Transverse colon (tissue), 4 donors: Measurements from ENCODE around the gene GGPS1.

Experiments used
- POLR2A ChIP-seq: fragments of 450-650 bp; IDR thresholded peaks from one replicate; pipeline ENCODE4 v1.6.1; 2016; ENCODE audit warnings: antibody characterized with exemption, mild to moderate bottlenecking, moderate library complexity
- POLR2AphosphoS5 ChIP-seq, 3 donors: sonication (generic); formaldehyde crosslinking; IDR thresholded peaks; one replicate each; pipeline ENCODE4 v1.6.1; 2016; ENCODE audit warnings: antibody characterized with exemption in 3 of 3
- TF ChIP-seq, protein P1 (sequence below), 5 experiments: fragments of 200-600 bp in 3 of 5; fragments of 450-650 bp in 2 of 5; sonication (generic) in 3 of 5; IDR thresholded peaks; 1 replicate in 2 of 5; 2 replicates in 3 of 5; pipeline ENCODE4 v1.5.1; 2016 to 2017; ENCODE audit warnings: antibody characterized with exemption in 5 of 5, inconsistent platforms in 3 of 5, mild to moderate bottlenecking in 2 of 5, moderate library complexity in 1 of 5

DNA sequence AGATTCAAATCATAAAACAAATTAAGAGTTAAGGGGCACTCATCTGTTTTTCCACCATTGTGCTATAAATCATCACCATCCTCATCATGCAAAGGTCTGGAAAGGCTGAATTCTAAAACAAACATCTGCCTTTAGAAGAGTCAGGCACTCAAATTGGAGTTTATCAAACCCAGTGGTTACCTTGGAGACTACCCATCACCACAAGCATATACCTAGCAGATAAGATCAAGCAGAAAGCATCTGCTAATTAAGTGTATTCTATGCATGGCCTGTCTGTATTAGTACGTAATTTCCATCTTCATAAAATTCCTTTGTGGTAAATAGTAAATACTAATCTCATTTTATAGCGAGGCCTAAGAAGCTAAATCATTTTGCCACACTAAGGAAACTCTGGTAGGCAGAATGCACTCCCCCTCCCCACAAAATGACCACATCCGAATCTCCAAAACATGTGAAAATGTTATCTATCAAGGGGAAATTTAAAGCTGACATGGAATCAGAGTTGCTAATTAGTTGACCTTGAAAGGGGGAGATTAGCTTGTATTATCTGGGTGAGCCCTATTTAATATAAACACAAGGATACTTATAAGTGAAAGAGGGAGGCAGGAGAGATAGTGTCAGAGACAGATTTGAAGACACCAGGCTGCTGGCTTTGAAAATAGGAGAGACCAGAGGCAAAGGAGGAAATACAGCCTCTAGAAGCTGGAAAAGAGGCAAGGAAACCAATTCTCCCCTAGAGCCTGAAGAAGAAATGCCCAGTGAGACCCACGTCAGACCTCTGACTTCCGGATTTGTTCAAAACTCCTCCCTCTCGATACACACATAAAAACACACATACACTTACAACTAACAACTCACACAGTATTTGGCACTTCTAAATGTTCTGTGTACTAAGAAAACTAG, 23.6 kb upstream of the GGPS1 start:
- TF ChIP-seq, protein P1, sequence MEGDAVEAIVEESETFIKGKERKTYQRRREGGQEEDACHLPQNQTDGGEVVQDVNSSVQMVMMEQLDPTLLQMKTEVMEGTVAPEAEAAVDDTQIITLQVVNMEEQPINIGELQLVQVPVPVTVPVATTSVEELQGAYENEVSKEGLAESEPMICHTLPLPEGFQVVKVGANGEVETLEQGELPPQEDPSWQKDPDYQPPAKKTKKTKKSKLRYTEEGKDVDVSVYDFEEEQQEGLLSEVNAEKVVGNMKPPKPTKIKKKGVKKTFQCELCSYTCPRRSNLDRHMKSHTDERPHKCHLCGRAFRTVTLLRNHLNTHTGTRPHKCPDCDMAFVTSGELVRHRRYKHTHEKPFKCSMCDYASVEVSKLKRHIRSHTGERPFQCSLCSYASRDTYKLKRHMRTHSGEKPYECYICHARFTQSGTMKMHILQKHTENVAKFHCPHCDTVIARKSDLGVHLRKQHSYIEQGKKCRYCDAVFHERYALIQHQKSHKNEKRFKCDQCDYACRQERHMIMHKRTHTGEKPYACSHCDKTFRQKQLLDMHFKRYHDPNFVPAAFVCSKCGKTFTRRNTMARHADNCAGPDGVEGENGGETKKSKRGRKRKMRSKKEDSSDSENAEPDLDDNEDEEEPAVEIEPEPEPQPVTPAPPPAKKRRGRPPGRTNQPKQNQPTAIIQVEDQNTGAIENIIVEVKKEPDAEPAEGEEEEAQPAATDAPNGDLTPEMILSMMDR (IDR thresholded peaks at IDR 0.05) = no peak
- no peak for TF ChIP-seq POLR2A
- TF ChIP-seq POLR2AphosphoS5 (IDR thresholded peaks at IDR 0.05) = no peak
